ENCODE data around the gene SSTR3.

DNA sequence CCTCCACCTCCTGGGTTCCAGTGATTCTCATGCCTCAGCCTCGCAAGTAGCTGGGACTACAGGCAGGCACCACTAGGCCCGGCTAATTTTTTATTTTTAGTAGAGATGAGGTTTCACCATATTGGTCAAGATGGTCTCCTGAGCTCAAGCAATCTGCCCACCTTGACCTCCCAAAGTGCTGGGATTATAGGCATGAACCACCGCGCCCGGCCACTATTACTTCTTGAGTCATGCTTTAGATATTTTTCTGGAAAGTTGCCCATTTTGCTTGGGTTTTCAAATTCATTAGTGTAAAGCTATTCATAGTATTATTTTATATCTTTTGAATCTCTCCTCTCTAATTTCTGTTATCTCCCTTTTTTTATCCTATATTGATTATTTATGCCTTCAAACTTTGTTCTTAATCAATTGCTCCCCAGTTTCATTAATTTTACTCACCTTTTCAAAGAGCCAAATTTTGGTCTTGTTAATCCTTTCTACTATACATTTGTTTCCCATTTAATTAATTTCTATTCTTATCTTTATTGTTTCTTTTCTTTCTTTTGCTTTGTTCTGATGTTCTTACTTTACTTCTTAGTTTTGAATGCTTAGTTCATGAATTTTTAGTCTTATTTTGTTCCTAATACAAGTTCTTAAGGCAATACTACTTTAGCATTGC lies 42.1 kb upstream of the SSTR3 start:
- TF ChIP-seq SP1 (IDR thresholded peaks at IDR 0.05) (no peak), FOXK2 (IDR thresholded peaks at IDR 0.05) (no peak), L3MBTL2 (conservative IDR thresholded peaks at IDR 0.05) (no peak), SUZ12 (IDR thresholded peaks at IDR 0.05) (no peak), ARNT (IDR thresholded peaks at IDR 0.05) (no peak), FOXM1 (IDR thresholded peaks at IDR 0.05; ENCODE audit: borderline replicate concordance) (no peak), HDGF (IDR thresholded peaks at IDR 0.05; ENCODE audit: borderline replicate concordance) (no peak), BHLHE40 (IDR thresholded peaks at IDR 0.05; ENCODE audit: borderline replicate concordance) (no peak), ELF4 (IDR thresholded peaks at IDR 0.05) (no peak), NFRKB (IDR thresholded peaks at IDR 0.05) (no peak)
- TF ChIP-seq, protein P1, sequence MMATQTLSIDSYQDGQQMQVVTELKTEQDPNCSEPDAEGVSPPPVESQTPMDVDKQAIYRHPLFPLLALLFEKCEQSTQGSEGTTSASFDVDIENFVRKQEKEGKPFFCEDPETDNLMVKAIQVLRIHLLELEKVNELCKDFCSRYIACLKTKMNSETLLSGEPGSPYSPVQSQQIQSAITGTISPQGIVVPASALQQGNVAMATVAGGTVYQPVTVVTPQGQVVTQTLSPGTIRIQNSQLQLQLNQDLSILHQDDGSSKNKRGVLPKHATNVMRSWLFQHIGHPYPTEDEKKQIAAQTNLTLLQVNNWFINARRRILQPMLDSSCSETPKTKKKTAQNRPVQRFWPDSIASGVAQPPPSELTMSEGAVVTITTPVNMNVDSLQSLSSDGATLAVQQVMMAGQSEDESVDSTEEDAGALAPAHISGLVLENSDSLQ (IDR thresholded peaks at IDR 0.05) = no peak
